Astrocyte (in vitro differentiated cells and primary cell): ENCODE data around the gene SERPINB1. TPM values are rescaled to one million over a fixed set of nuclear protein-coding genes. Genes with fewer than 3 reads are reported as not detected.

Experiments used
- DNase-seq: peaks from one replicate; pipeline ENCODE4 v3.0.0-alpha.2; 2010; ENCODE audit warnings: low read depth
- FAIRE-seq: peaks from 2 replicates; lab custom pipeline; 2011; peaks lifted over from hg19 to GRCh38; lab: Jason Lieb, UNC
- H2AFZ ChIP-seq: 2 replicates; pipeline ENCODE4 v1.6.0; 2012; ENCODE audit warnings: low read depth, low read length, inconsistent platforms
- H3K27ac ChIP-seq: 2 replicates; pipeline ENCODE4 v1.5.1; 2011; ENCODE audit warnings: low read depth, low read length, inconsistent platforms
- H3K27me3 ChIP-seq: 2 replicates; pipeline ENCODE4 v1.6.0; 2011; ENCODE audit warnings: low read length, inconsistent platforms; ENCODE audit not compliant: insufficient read depth
- H3K36me3 ChIP-seq: 2 replicates; pipeline ENCODE4 v1.5.1; 2011; ENCODE audit warnings: low read length, inconsistent platforms; ENCODE audit not compliant: insufficient read depth
- H3K4me1 ChIP-seq: 2 replicates; pipeline ENCODE4 v1.5.1; 2011; ENCODE audit warnings: low read length, inconsistent platforms; ENCODE audit not compliant: insufficient read depth
- H3K4me2 ChIP-seq: 2 replicates; pipeline ENCODE4 v1.6.0; 2012; ENCODE audit warnings: low read length, inconsistent platforms
- H3K4me3 ChIP-seq: 2 replicates; pipeline ENCODE4 v1.5.1; 2011; ENCODE audit warnings: low read depth, mild to moderate bottlenecking, low read length, inconsistent platforms; ENCODE audit not compliant: insufficient read depth
- H3K79me2 ChIP-seq: 2 replicates; pipeline ENCODE4 v1.6.0; 2012; ENCODE audit warnings: mild to moderate bottlenecking, low read length, inconsistent platforms; ENCODE audit not compliant: insufficient read depth
- H3K9ac ChIP-seq: 2 replicates; pipeline ENCODE4 v1.6.0; 2012; ENCODE audit warnings: mild to moderate bottlenecking, low read length, inconsistent platforms
- H3K9me3 ChIP-seq: 2 replicates; pipeline ENCODE4 v1.5.1; 2012; ENCODE audit warnings: low read depth, mild to moderate bottlenecking, low read length, inconsistent platforms; ENCODE audit not compliant: insufficient read depth
- H4K20me1 ChIP-seq: 2 replicates; pipeline ENCODE4 v1.6.0; 2012; ENCODE audit warnings: low read length, inconsistent platforms; ENCODE audit not compliant: insufficient read depth
- H3K27ac Mint-ChIP-seq: one replicate; pipeline ENCODE4 v1.8.0; 2021; ENCODE audit warnings: mild to moderate bottlenecking, mixed read lengths; ENCODE audit not compliant: unreplicated experiment
- H3K27me3 Mint-ChIP-seq: one replicate; pipeline ENCODE4 v1.8.0; 2021; ENCODE audit warnings: low read depth, mixed read lengths; ENCODE audit not compliant: unreplicated experiment
- H3K36me3 Mint-ChIP-seq: one replicate; pipeline ENCODE4 v1.8.0; 2021; ENCODE audit warnings: low read depth, mixed read lengths; ENCODE audit not compliant: unreplicated experiment
- H3K4me1 Mint-ChIP-seq: one replicate; pipeline ENCODE4 v1.8.0; 2021; ENCODE audit warnings: low read depth, mixed read lengths; ENCODE audit not compliant: unreplicated experiment
- H3K4me3 Mint-ChIP-seq: one replicate; pipeline ENCODE4 v1.8.0; 2021; ENCODE audit warnings: mild to moderate bottlenecking, moderate library complexity, mixed read lengths; ENCODE audit not compliant: unreplicated experiment
- H3K9me3 Mint-ChIP-seq: one replicate; pipeline ENCODE4 v1.8.0; 2021; ENCODE audit warnings: mild to moderate bottlenecking, mixed read lengths; ENCODE audit not compliant: unreplicated experiment
- EZH2 ChIP-seq: IDR thresholded peaks from 2 replicates; pipeline ENCODE4 v1.6.1; 2012; ENCODE audit warnings: mild to moderate bottlenecking, low read length, inconsistent platforms; ENCODE audit not compliant: insufficient read depth
- total RNA-seq: library from RNA; stranded (reverse); gene quantifications from 2 replicates; pipeline ENCODE4 v1.2.1, GENCODE V29; 2021
- TF ChIP-seq, protein P1 (sequence below): IDR thresholded peaks from 2 replicates; pipeline ENCODE4 v1.5.1; 2011; ENCODE audit warnings: low read depth, mild to moderate bottlenecking, inconsistent platforms, low read length, moderate library complexity; ENCODE audit not compliant: insufficient read depth

The SERPINB1 gene
- total RNA-seq, 1 donor from 2014 or later: 1.5 TPM

DNA sequence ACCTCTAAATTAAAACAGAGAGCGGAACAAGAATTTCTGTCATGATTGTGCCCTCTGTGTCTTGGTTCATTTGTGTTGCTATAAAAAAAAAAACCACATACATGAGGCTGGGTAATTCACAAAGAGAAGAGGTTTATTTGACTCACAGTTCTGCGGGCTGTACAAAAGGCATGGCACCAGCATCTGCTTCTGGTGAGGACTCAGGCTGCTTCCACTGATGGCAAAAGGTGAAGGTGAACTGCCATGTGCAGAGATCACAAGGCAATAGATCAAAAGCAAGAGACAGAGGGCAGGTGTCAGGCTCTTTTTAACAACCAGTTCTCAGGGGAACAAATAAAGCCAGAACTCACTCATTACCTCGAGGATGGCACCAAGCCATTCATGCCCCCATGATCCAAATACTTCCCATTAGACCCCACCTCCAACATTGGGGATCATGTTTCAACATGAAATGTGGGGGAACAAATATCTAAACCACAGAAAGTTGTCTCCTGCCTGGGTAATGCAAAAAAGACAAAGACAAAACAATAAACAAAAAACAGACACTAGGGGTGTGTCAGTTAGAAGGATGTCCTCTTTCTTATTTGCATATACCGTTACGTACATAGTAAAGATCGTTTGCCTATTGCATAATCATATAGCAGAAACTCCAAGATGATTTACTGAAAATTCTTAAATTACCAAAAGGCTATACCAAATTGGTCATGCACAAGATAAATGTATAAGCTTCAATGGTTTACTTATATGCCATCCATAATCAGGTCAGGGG is 44.5 kb upstream of the SERPINB1 start:
- no peak for TF ChIP-seq EZH2
- TF ChIP-seq, protein P1, sequence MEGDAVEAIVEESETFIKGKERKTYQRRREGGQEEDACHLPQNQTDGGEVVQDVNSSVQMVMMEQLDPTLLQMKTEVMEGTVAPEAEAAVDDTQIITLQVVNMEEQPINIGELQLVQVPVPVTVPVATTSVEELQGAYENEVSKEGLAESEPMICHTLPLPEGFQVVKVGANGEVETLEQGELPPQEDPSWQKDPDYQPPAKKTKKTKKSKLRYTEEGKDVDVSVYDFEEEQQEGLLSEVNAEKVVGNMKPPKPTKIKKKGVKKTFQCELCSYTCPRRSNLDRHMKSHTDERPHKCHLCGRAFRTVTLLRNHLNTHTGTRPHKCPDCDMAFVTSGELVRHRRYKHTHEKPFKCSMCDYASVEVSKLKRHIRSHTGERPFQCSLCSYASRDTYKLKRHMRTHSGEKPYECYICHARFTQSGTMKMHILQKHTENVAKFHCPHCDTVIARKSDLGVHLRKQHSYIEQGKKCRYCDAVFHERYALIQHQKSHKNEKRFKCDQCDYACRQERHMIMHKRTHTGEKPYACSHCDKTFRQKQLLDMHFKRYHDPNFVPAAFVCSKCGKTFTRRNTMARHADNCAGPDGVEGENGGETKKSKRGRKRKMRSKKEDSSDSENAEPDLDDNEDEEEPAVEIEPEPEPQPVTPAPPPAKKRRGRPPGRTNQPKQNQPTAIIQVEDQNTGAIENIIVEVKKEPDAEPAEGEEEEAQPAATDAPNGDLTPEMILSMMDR: no peak
- Histone ChIP-seq H3K27ac (no peak overlapping the region), H3K4me2 (no peak overlapping the region), H2AFZ (no peak overlapping the region), H3K4me1 (no peaks in the 10 kb centered on the region), H3K79me2 (no peaks in the 10 kb centered on the region), H3K9ac (no peak overlapping the region), H3K27me3 (no peaks in the 10 kb centered on the region), H3K36me3 (no peaks in the 10 kb centered on the region), H4K20me1 (no peaks in the 10 kb centered on the region), H3K4me3 (no peak overlapping the region), H3K9me3 (no peaks in the 10 kb centered on the region)
- FAIRE-seq (no peak), DNase-seq (no peak)
- Mint-ChIP-seq H3K36me3 (no peaks in the 10 kb centered on the region), H3K4me3 (no peak overlapping the region), H3K4me1 (no peaks in the 10 kb centered on the region), H3K9me3 (peaks cover 3% of the 10 kb centered on the region), H3K27me3 (no peaks in the 10 kb centered on the region), H3K27ac (no peak overlapping the region)

DNA sequence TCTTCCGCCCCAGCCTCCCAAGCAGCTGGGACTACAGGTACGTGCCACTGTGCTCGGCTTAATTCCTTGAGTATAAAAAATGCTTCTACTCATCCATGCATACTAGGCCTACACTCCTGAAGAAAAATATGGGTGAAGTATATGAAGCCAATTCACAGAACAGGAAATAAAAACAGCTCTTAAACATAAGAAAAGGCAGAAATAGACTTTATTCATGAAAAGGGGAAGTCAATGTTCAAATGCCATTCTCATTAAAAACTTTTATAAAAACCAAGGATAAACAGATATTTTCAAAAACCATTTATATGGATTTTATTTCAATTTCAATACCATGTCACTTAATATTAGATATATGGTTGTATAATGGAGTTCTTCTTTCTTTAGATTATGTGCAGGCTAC is 43.1 kb upstream of the SERPINB1 start:
- H3K27ac ChIP-seq: no peak overlapping the region
- H3K9me3 ChIP-seq: no peaks in the 10 kb centered on the region
- FAIRE-seq (no peak), DNase-seq (no peak)
- H3K36me3 Mint-ChIP-seq: no peaks in the 10 kb centered on the region
- H4K20me1 ChIP-seq: no peaks in the 10 kb centered on the region
- no peaks in the 10 kb centered on the region for H3K27me3 ChIP-seq
- TF ChIP-seq, protein P1: no peak
- TF ChIP-seq EZH2: no peak
- no peaks in the 10 kb centered on the region for H3K36me3 ChIP-seq
- no peaks in the 10 kb centered on the region for H3K4me1 ChIP-seq
- H3K9me3 Mint-ChIP-seq: peaks cover 3% of the 10 kb centered on the region
- H2AFZ ChIP-seq: no peak overlapping the region
- no peaks in the 10 kb centered on the region for H3K27me3 Mint-ChIP-seq
- H3K4me3 Mint-ChIP-seq: no peak overlapping the region
- no peaks in the 10 kb centered on the region for H3K79me2 ChIP-seq
- no peak overlapping the region for H3K27ac Mint-ChIP-seq
- no peak overlapping the region for H3K4me3 ChIP-seq
- H3K9ac ChIP-seq: no peak overlapping the region
- no peak overlapping the region for H3K4me2 ChIP-seq
- H3K4me1 Mint-ChIP-seq: no peaks in the 10 kb centered on the region

DNA sequence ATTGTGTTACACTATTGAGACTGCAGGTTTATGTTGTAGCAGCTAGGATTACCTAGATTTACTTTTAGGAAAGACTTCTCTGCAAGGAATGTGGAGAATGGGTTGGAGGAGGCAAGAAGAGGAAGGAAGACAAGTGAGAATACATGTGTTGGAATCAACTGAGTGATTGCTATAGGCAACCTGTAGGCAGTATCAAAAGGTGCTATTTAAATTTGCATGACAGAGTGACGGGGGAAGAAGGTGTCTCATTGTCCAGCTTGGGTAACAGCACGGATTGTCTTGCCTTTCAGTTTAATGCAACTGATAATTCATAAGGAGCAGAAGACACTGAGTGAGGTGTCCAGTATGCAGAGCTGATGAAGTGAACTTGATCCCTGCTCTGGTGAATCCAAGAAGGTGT is 42.0 kb upstream of the SERPINB1 start:
- DNase-seq (no peak), FAIRE-seq (no peak)
- Histone ChIP-seq H3K79me2 (no peaks in the 10 kb centered on the region), H3K27ac (no peak overlapping the region), H3K36me3 (no peaks in the 10 kb centered on the region), H3K4me2 (no peak overlapping the region), H4K20me1 (no peaks in the 10 kb centered on the region), H3K9me3 (no peaks in the 10 kb centered on the region), H3K4me3 (no peak overlapping the region), H2AFZ (no peak overlapping the region), H3K27me3 (no peaks in the 10 kb centered on the region), H3K9ac (no peak overlapping the region), H3K4me1 (no peaks in the 10 kb centered on the region)
- Mint-ChIP-seq H3K4me3 (no peak overlapping the region), H3K36me3 (no peaks in the 10 kb centered on the region), H3K27ac (no peak overlapping the region), H3K27me3 (no peaks in the 10 kb centered on the region), H3K9me3 (peaks cover 3% of the 10 kb centered on the region), H3K4me1 (no peaks in the 10 kb centered on the region)
- TF ChIP-seq EZH2: no peak
- TF ChIP-seq, protein P1: no peak
